Smooth muscle cell (in vitro differentiated cells): ENCODE measurements around the gene LRPAP1. TPM values are rescaled to one million over a fixed set of nuclear protein-coding genes. Genes with fewer than 3 reads are reported as not detected.

Source experiments
- DNase-seq: peaks from one replicate; lab custom pipeline; 2025; ENCODE audit not compliant: unreplicated experiment; lab: John Stamatoyannopoulos, UW
- H2AFZ ChIP-seq: fragments of 200-600 bp; sonication (generic); 2 replicates; pipeline ENCODE4 v1.6.0; 2016; ENCODE audit warnings: antibody characterized with exemption, low read depth, mild to moderate bottlenecking
- H3F3A ChIP-seq: fragments of 200-600 bp; sonication (generic); 2 replicates; pipeline ENCODE4 v1.6.0; 2017; ENCODE audit warnings: antibody characterized with exemption, low read depth
- H3K27ac ChIP-seq: fragments of 200-600 bp; sonication (generic); 2 replicates; pipeline ENCODE4 v1.5.1; 2016; ENCODE audit warnings: low read depth, mild to moderate bottlenecking
- H3K27me3 ChIP-seq: fragments of 200-600 bp; sonication (generic); 2 replicates; pipeline ENCODE4 v1.6.1; 2016; ENCODE audit warnings: low read depth, mild to moderate bottlenecking
- H3K36me3 ChIP-seq: fragments of 200-600 bp; sonication (generic); 2 replicates; pipeline ENCODE4 v1.5.1; 2016; ENCODE audit warnings: low read depth
- H3K4me1 ChIP-seq: fragments of 200-600 bp; sonication (generic); 2 replicates; pipeline ENCODE4 v1.5.1; 2016; ENCODE audit warnings: low read depth
- H3K4me2 ChIP-seq: fragments of 200-600 bp; sonication (generic); 2 replicates; pipeline ENCODE4 v1.6.0; 2016; ENCODE audit warnings: mild to moderate bottlenecking
- H3K4me3 ChIP-seq: fragments of 200-600 bp; sonication (generic); 2 replicates; pipeline ENCODE4 v1.5.1; 2016; ENCODE audit warnings: mild to moderate bottlenecking
- H3K79me2 ChIP-seq: fragments of 200-600 bp; sonication (generic); 2 replicates; pipeline ENCODE4 v1.6.0; 2016; ENCODE audit warnings: low read depth, mild to moderate bottlenecking
- H3K9ac ChIP-seq: fragments of 200-600 bp; sonication (generic); 2 replicates; pipeline ENCODE4 v1.6.0; 2016; ENCODE audit warnings: low read depth
- H3K9me3 ChIP-seq: fragments of 200-600 bp; sonication (generic); replicated peaks from 2 replicates; pipeline ENCODE4 v1.5.1; 2016; ENCODE audit warnings: low read depth
- H4K20me1 ChIP-seq: fragments of 200-600 bp; sonication (generic); 2 replicates; pipeline ENCODE4 v1.6.0; 2016; ENCODE audit warnings: low read depth
- CTCF ChIP-seq: fragments of 200-600 bp; sonication (generic); IDR thresholded peaks from 2 replicates; pipeline ENCODE4 v1.5.1; 2017; ENCODE audit warnings: borderline replicate concordance, mild to moderate bottlenecking, antibody characterized with exemption; ENCODE audit not compliant: insufficient read depth, poor library complexity, severe bottlenecking
- WGBS: methylation state at CpG from one replicate; pipeline ENCODE4 v1.1.7; 2016; ENCODE audit warnings: low lambda C conversion rate; 5-methylcytosine and 5-hydroxymethylcytosine counted together
- polyA plus RNA-seq: library from polyadenylated mRNA; unstranded; fragments of >200 nt; fragmentation: Nextera tagmentation; extraction: Ambion mirVana; gene quantifications from 2 replicates; pipeline ENCODE4 v1.2.1, GENCODE V29; 2016
- total RNA-seq: library from RNA; depleted of rRNA; stranded (reverse); fragments of >200 nt; gene quantifications from 2 replicates; pipeline ENCODE4 v1.2.3, GENCODE V29; 2014

LRPAP1 gene
- total and polyA plus RNA-seq, 2 experiments from 2014 or later = 82.6 to 277 TPM

- H2AFZ ChIP-seq = no peak overlapping the region
- H3K9ac ChIP-seq = no peak overlapping the region
- no peaks in the 10 kb centered on the region for H3F3A ChIP-seq
- no peaks in the 10 kb centered on the region for H3K4me1 ChIP-seq
- TF ChIP-seq CTCF = no peak
- no peaks in the 10 kb centered on the region for H3K36me3 ChIP-seq
- 97% methylated on average over 16 of the region's 16 CpGs for WGBS
- no peaks in the 10 kb centered on the region for H3K27me3 ChIP-seq
- no peaks in the 10 kb centered on the region for H3K9me3 ChIP-seq
- no peak overlapping the region for H3K4me3 ChIP-seq
- no peak overlapping the region for H3K4me2 ChIP-seq
- no peak overlapping the region for H3K27ac ChIP-seq
- H4K20me1 ChIP-seq = peaks cover 38% of the 10 kb centered on the region
- no peaks in the 10 kb centered on the region for H3K79me2 ChIP-seq
- no peak for DNase-seq
Measured at GRCh38 chr4:3510481-3510880, 21.7 kb downstream of the LRPAP1 start.

DNA sequence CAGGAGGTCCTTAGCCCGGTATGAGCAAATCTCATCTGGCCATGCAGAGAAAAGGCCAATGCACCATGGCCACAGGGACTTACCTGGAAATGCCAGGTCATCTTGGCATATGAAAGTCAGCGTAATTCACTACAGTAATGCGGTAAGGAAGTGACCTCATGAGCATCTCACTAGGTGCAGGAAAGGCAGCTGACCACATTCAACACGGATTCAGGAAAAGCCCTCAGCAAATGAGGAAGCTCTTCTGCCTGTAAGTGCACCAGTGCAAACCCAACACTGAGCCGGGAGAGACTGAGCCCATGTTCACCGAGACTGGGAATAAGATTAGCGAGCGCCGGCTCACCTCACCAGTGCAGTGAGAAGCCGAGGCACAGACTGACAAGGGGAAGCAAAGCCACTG is 23.7 kb downstream of the LRPAP1 start:
- H3K27ac ChIP-seq = no peak overlapping the region
- no peaks in the 10 kb centered on the region for H3K27me3 ChIP-seq
- no peaks in the 10 kb centered on the region for H3K9me3 ChIP-seq
- H3K79me2 ChIP-seq = no peaks in the 10 kb centered on the region
- DNase-seq = no peak
- peaks cover 57% of the 10 kb centered on the region for H4K20me1 ChIP-seq
- no peak overlapping the region for H2AFZ ChIP-seq
- no peaks in the 10 kb centered on the region for H3K36me3 ChIP-seq
- no peaks in the 10 kb centered on the region for H3F3A ChIP-seq
- WGBS = 93% methylated on average over 10 of the region's 10 CpGs
- H3K4me3 ChIP-seq = no peak overlapping the region
- no peak overlapping the region for H3K9ac ChIP-seq
- no peaks in the 10 kb centered on the region for H3K4me1 ChIP-seq
- H3K4me2 ChIP-seq = no peak overlapping the region
- TF ChIP-seq CTCF = no peak

- H3K9me3 ChIP-seq = no peaks in the 10 kb centered on the region
- H3K79me2 ChIP-seq = no peaks in the 10 kb centered on the region
- H3K4me3 ChIP-seq = no peak overlapping the region
- H3K27ac ChIP-seq = no peak overlapping the region
- no peak for TF ChIP-seq CTCF
- H4K20me1 ChIP-seq = peaks cover 84% of the 10 kb centered on the region
- no peak overlapping the region for H3K4me2 ChIP-seq
- H3K27me3 ChIP-seq = no peaks in the 10 kb centered on the region
- H3K36me3 ChIP-seq = no peaks in the 10 kb centered on the region
- no peaks in the 10 kb centered on the region for H3K4me1 ChIP-seq
- 95% methylated on average over 15 of the region's 16 CpGs for WGBS
- DNase-seq = no peak
- H3F3A ChIP-seq = no peaks in the 10 kb centered on the region
- no peak overlapping the region for H3K9ac ChIP-seq
- H2AFZ ChIP-seq = no peak overlapping the region
Measured at GRCh38 chr4:3505231-3505630, 27.0 kb downstream of the LRPAP1 start.
